ENCODE measurements around the gene HSPA12A. TPM values are rescaled to one million over a fixed set of nuclear protein-coding genes. Genes with fewer than 3 reads are reported as not detected.

HSPA12A gene
- polyA plus RNA-seq, 2 of the 4 experiments (the other 2 are of a cell fraction) = 16.9 to 17.0 TPM

DNA sequence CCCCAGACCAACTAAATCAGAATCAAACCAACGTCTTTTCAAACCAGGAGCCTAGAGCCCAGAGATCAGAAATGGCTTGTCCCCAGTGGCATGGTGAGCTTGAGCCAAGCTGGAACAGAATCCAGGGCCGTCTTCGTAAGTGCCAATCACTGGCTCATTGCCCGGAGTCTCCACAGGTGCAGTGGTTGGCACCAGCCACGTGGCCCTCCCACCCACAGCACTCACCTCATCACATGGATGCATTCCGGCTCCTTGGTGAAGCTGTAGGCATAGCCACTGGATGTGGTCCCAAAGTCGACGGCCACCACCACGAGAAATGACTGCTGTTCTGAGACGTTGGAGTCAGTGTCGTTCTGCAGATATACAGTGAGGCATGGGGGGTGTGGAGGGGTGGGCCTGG, 37.4 kb downstream of the HSPA12A start:
- ChIA-PET POLR2A (no interaction called here), CTCF (interaction anchor here (0.6 to 1.3 kb wide), 3 partner anchors 82 to 470 kb away, joined by 3 to 5 read pairs (median 4); no protein-coding TSS in a partner anchor)
- 92% methylated on average over 10 of the region's 11 CpGs for WGBS (ENCODE audit: missing lambda C conversion rate)
- no peak overlapping the region for H3K27ac ChIP-seq
- FAIRE-seq (no peak), ATAC-seq (no peak), DNase-seq (ENCODE audit: low read depth in 1 of 2, low spot score in 1 of 2) (no peak)
- no peak overlapping the region for H3K4me3 ChIP-seq
- H3K4me2 ChIP-seq = no peak overlapping the region
- H3K4me1 ChIP-seq = no peaks in the 10 kb centered on the region
- no peak for TF ChIP-seq EHF (CRISPR knock-in tag; IDR thresholded peaks at IDR 0.05)
- no peak for TF ChIP-seq ZSCAN20 (CRISPR knock-in tag; IDR thresholded peaks at IDR 0.05)
- TF ChIP-seq KDM1A (IDR thresholded peaks at IDR 0.05; ENCODE audit: low read depth) = no peak
- no peaks in the 10 kb centered on the region for H3K9me3 ChIP-seq

DNA sequence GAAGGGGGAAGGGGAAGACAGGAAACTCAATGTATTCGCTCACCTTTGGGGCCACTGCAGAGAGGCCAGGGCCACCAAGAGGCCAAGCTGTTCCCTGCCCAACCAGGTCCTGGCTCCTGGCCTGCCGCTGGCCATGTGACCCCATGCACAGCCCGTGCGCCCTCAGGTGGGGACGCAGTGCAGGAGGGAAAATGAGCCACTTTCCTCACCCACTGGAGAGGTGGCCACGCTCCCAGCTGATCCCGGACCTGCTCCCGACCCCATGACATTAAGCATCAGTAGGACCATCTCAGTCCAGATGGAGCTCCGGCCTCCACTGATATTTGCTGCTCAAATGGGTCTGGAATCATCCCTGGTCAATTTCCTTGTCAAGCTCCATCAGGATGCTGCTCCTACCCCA, 40.2 kb downstream of the HSPA12A start:
- ChIA-PET CTCF (interaction anchor here (0.6 to 7.2 kb wide), 4 partner anchors 10 to 779 kb away, joined by 3 to 33 read pairs (median 18); no protein-coding TSS in a partner anchor), POLR2A (no interaction called here)
- Histone ChIP-seq H3K27ac (no peak overlapping the region), H3K9me3 (no peaks in the 10 kb centered on the region), H3K4me3 (no peak overlapping the region), H3K4me1 (no peaks in the 10 kb centered on the region), H3K4me2 (no peak overlapping the region)
- ATAC-seq (no peak), FAIRE-seq (no peak), DNase-seq (ENCODE audit: low read depth in 1 of 2, low spot score in 1 of 2) (no peak)
- no peak for TF ChIP-seq EP300 (IDR thresholded peaks at IDR 0.05)
- TF ChIP-seq CHD4 (IDR thresholded peaks at IDR 0.05; ENCODE audit: borderline replicate concordance) = no peak
- no peak for TF ChIP-seq RFX5 (IDR thresholded peaks at IDR 0.05)
- TF ChIP-seq, protein P1, sequence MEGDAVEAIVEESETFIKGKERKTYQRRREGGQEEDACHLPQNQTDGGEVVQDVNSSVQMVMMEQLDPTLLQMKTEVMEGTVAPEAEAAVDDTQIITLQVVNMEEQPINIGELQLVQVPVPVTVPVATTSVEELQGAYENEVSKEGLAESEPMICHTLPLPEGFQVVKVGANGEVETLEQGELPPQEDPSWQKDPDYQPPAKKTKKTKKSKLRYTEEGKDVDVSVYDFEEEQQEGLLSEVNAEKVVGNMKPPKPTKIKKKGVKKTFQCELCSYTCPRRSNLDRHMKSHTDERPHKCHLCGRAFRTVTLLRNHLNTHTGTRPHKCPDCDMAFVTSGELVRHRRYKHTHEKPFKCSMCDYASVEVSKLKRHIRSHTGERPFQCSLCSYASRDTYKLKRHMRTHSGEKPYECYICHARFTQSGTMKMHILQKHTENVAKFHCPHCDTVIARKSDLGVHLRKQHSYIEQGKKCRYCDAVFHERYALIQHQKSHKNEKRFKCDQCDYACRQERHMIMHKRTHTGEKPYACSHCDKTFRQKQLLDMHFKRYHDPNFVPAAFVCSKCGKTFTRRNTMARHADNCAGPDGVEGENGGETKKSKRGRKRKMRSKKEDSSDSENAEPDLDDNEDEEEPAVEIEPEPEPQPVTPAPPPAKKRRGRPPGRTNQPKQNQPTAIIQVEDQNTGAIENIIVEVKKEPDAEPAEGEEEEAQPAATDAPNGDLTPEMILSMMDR (IDR thresholded peaks at IDR 0.05) = no peak
- TF ChIP-seq HEYL (CRISPR knock-in tag; IDR thresholded peaks at IDR 0.05) = no peak
- no peak for TF ChIP-seq ESRRA (IDR thresholded peaks at IDR 0.05; ENCODE audit: borderline replicate concordance, low read length)
- TF ChIP-seq ZSCAN20 (CRISPR knock-in tag; IDR thresholded peaks at IDR 0.05) = no peak
- TF ChIP-seq HOXA7 (CRISPR knock-in tag; IDR thresholded peaks at IDR 0.05) = no peak
- WGBS (ENCODE audit: missing lambda C conversion rate) = 85% methylated on average over 8 of the region's 9 CpGs

DNA sequence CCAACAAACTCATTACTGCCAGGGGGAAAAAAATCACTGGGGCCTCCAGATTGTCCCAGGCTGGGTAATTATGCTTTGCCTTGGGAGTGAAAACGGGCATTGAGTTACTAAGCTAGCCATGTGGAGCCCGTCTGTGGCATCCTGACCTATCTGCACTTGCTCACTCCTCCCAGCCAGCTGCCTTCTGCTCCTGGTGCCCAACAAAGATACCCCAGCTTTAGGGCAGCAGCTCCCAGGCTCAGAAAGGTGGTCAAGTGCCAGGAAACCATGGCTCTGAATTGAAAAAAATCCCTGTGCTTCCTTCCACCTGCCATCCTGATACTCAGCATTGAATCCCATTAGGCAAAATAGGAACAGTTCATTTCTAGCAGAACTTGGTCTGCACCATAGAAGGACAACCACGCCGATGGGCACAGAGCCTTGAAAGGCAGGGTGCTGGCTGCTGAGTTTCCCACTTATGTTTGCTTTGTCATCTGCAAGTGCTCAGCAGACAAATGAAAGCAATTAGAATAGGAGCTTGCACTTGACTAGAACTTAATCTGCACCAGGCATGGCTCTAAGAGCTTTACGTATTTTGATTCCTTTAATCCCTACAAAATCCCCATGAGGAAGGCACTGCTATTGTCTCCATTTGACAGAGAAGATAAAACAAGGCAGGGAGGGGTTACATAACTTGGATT, 42.8 kb downstream of the HSPA12A start:
- ChIA-PET CTCF (interaction anchor here (0.9 to 7.2 kb wide), 5 partner anchors 8 to 475 kb away, joined by 3 to 33 read pairs (median 5); no protein-coding TSS in a partner anchor), POLR2A (no interaction called here)
- Histone ChIP-seq H3K27ac (no peak overlapping the region), H3K4me1 (no peaks in the 10 kb centered on the region), H3K4me3 (no peak overlapping the region), H3K9me3 (no peaks in the 10 kb centered on the region), H3K4me2 (no peak overlapping the region)
- TF ChIP-seq, protein P1 (IDR thresholded peaks at IDR 0.05) = no peak
- no peak for TF ChIP-seq EHF (CRISPR knock-in tag; IDR thresholded peaks at IDR 0.05)
- TF ChIP-seq, protein P2, sequence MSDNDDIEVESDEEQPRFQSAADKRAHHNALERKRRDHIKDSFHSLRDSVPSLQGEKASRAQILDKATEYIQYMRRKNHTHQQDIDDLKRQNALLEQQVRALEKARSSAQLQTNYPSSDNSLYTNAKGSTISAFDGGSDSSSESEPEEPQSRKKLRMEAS (IDR thresholded peaks at IDR 0.05) = no peak
- no peak for TF ChIP-seq TFCP2L1 (CRISPR knock-in tag; IDR thresholded peaks at IDR 0.05)
- TF ChIP-seq, protein P3, sequence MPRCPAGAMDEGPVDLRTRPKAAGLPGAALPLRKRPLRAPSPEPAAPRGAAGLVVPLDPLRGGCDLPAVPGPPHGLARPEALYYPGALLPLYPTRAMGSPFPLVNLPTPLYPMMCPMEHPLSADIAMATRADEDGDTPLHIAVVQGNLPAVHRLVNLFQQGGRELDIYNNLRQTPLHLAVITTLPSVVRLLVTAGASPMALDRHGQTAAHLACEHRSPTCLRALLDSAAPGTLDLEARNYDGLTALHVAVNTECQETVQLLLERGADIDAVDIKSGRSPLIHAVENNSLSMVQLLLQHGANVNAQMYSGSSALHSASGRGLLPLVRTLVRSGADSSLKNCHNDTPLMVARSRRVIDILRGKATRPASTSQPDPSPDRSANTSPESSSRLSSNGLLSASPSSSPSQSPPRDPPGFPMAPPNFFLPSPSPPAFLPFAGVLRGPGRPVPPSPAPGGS (IDR thresholded peaks at IDR 0.05) = no peak
- TF ChIP-seq GATA3 (IDR thresholded peaks at IDR 0.05; ENCODE audit: borderline replicate concordance) = no peak
- TF ChIP-seq, protein P4, sequence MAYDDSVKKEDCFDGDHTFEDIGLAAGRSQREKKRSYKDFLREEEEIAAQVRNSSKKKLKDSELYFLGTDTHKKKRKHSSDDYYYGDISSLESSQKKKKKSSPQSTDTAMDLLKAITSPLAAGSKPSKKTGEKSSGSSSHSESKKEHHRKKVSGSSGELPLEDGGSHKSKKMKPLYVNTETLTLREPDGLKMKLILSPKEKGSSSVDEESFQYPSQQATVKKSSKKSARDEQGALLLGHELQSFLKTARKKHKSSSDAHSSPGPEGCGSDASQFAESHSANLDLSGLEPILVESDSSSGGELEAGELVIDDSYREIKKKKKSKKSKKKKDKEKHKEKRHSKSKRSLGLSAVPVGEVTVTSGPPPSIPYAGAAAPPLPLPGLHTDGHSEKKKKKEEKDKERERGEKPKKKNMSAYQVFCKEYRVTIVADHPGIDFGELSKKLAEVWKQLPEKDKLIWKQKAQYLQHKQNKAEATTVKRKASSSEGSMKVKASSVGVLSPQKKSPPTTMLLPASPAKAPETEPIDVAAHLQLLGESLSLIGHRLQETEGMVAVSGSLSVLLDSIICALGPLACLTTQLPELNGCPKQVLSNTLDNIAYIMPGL (CRISPR knock-in tag; IDR thresholded peaks at IDR 0.05; ENCODE audit: borderline replicate concordance) = no peak
- no peak for TF ChIP-seq ESRRA (IDR thresholded peaks at IDR 0.05; ENCODE audit: borderline replicate concordance, low read length)
- FAIRE-seq (no peak), DNase-seq (ENCODE audit: low read depth in 1 of 2, low spot score in 1 of 2) (no peak), ATAC-seq (no peak)
- WGBS (ENCODE audit: missing lambda C conversion rate) = 77% methylated on average over 5 of the region's 5 CpGs
